ENCODE results near the gene CARD19.

The CARD19 gene

DNA sequence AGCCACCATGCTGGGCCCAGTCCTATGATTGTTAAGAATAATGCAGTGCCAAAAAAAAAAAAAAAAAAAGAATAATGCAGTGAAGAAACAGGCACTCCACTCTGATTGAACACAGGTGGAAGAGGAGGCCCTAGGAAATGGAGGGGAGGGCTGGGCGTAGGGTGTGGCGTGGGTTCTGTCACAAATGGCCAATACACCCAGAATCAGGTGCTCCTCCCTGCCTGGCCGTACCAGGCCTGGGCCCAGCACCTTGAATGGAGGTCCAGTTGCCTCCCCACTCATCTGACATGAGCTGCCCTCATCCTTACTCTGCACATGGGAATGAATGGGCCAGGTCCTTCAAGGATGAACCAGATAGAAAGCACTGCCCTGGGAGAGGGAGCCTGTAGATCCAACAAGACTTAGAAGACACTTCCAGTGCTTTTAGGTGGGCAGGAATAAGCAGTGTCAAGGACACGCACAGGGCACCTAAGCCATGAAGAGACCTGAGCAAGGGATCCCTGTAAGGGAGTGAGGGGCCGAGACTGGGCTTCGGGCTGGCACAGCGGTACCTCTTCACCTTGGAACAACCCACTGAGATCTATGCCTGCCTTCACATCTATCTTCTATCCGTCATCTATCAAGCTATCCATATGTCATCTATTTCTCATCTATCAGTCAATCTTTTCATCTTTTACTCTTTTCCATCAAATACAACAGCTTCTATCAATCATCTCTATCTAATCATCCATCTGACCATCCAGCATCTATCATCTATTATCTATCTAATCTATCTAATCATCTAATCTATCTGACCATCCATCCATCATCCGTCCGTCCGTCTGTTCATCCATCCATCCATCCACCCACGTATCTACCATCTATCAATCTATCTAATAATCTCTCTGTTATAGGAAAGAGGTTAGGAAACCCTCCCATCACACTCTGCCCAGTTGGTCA is 22.2 kb downstream of the CARD19 start:
- H3K4me3 ChIP-seq (ENCODE audit: low read depth, low read length) = no peak overlapping the region
- CTCF ChIA-PET = interaction anchor here (0.6 to 4.0 kb wide), 5 partner anchors 8 to 250 kb away, joined by 3 to 43 read pairs (median 3); no protein-coding TSS in a partner anchor
- POLR2A ChIA-PET = interaction anchor here (0.7 to 2.7 kb wide), 4 partner anchors 9 to 23 kb away, joined by 3 to 23 read pairs (median 6); partner anchors contain the start of gene NINJ1
- TF ChIP-seq ZNF426 (tag by site-specific recombination; IDR thresholded peaks at IDR 0.05) = no peak
- TF ChIP-seq ZNF366 (tag by site-specific recombination; conservative IDR thresholded peaks at IDR 0.05) = peak; percentile 70
- no peak for TF ChIP-seq ZNF629 (tag by site-specific recombination; IDR thresholded peaks at IDR 0.05)
- TF ChIP-seq ZNF433 (tag by site-specific recombination; IDR thresholded peaks at IDR 0.05; ENCODE audit: low read depth) = no peak
- no peak for TF ChIP-seq ZNF626 (tag by site-specific recombination; IDR thresholded peaks at IDR 0.05)
- no peak for TF ChIP-seq ZNF302 (tag by site-specific recombination; IDR thresholded peaks at IDR 0.05; ENCODE audit: low read depth)
- TF ChIP-seq ZNF48 (tag by site-specific recombination; IDR thresholded peaks at IDR 0.05) = no peak
- TF ChIP-seq ZNF529 (tag by site-specific recombination; IDR thresholded peaks at IDR 0.05; ENCODE audit: insufficient replicate concordance) = no peak
- TF ChIP-seq ZNF660 (tag by site-specific recombination; IDR thresholded peaks at IDR 0.05) = no peak
- TF ChIP-seq ZBTB21 (tag by site-specific recombination; IDR thresholded peaks at IDR 0.05) = no peak
- TF ChIP-seq ZNF624 (tag by site-specific recombination; IDR thresholded peaks at IDR 0.05) = no peak
- TF ChIP-seq PRDM1 (tag by site-specific recombination; IDR thresholded peaks at IDR 0.05) = no peak
- no peak for TF ChIP-seq BCL11A (tag by site-specific recombination; IDR thresholded peaks at IDR 0.05; ENCODE audit: low read depth)
- peak; percentile 46; the same call in 1 of the 2 replicates for TF ChIP-seq KLF1 (tag by site-specific recombination; IDR thresholded peaks at IDR 0.05)
- TF ChIP-seq ZBTB17 (tag by site-specific recombination; IDR thresholded peaks at IDR 0.05) = peak; percentile 50; the same call in 1 of the 2 replicates
- no peak for TF ChIP-seq ZFP41 (tag by site-specific recombination; IDR thresholded peaks at IDR 0.05; ENCODE audit: borderline replicate concordance)
- H3K9me3 ChIP-seq (ENCODE audit: control insufficient read depth, insufficient read depth, low read depth, low read length) = no peaks in the 10 kb centered on the region
- H3K27ac ChIP-seq (ENCODE audit: extremely low read depth, low read depth, low read length) = no peak overlapping the region
- peaks cover 3% of the 10 kb centered on the region; the same call in 1 of the 2 replicates for H3K4me1 ChIP-seq (ENCODE audit: control insufficient read depth, insufficient read depth, low read length)
- H3K36me3 ChIP-seq (ENCODE audit: control insufficient read depth in 2 of 2, insufficient read depth in 1 of 2, low read length in 2 of 2) = peaks cover 0 to 20% of the 10 kb centered on the region in 2 experiments; a peak in 1 of 3 replicates

DNA sequence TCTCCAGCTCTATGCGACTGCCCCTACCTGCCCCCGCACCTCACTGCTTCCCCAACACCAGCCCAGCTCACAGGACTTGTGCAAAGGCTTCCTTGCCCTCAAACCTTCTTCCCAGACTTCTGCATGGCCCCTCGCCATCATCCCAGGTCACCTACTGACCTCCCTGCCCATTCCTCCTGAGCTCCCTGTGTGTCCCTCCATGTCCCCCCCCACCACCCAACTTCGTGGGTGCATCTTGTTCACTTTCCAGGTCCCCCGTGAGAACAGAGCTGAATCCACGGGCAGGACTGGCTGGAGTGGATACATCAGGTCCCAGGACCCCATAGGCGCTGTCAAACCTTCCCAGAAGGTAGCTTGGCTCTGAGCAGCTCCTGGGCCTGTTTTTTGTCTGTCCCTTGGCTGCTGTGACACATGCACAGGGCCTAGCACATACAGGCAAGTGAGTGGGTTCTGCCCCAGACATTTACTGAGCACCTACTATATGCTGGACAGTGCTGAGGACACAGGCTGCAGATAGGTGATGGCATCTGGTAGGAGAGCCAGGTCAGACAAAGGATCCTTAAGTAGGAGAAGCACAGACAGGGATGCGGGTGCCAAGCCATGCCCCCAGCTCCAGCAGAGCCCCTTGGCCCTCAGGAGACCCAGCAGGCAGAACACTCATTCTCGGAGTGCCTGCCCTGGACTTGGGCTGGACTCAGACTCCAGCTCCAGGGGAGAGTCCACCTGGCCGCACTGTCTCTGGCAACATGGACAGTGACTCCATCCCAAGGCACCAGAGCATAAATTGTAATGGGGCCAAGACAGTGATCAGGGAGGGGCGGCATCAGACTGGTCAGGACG is 23.1 kb downstream of the CARD19 start:
- peaks cover 3% of the 10 kb centered on the region; the same call in 1 of the 2 replicates for H3K4me1 ChIP-seq (ENCODE audit: control insufficient read depth, insufficient read depth, low read length)
- no peak overlapping the region for H3K27ac ChIP-seq (ENCODE audit: extremely low read depth, low read depth, low read length)
- ChIA-PET CTCF (interaction anchor here (0.9 to 4.0 kb wide), 8 partner anchors 9 to 197 kb away, joined by 3 to 43 read pairs (median 4); partner anchors contain the start of gene NINJ1), POLR2A (interaction anchor here (0.7 to 2.7 kb wide), 6 partner anchors 8 to 334 kb away, joined by 3 to 23 read pairs (median 6); partner anchors contain the start of genes CARD19, FAM120AOS and NINJ1)
- no peak overlapping the region for H3K4me3 ChIP-seq (ENCODE audit: low read depth, low read length)
- TF ChIP-seq REPIN1 (tag by site-specific recombination; IDR thresholded peaks at IDR 0.05; ENCODE audit: low read depth) (no peak), ZNF664 (tag by site-specific recombination; IDR thresholded peaks at IDR 0.05) (peak; percentile 50; the same call in 1 of the 2 replicates)
- no peaks in the 10 kb centered on the region for H3K9me3 ChIP-seq (ENCODE audit: control insufficient read depth, insufficient read depth, low read depth, low read length)
- peaks cover 0 to 21% of the 10 kb centered on the region in 2 experiments; a peak in 1 of 3 replicates for H3K36me3 ChIP-seq (ENCODE audit: control insufficient read depth in 2 of 2, insufficient read depth in 1 of 2, low read length in 2 of 2)

DNA sequence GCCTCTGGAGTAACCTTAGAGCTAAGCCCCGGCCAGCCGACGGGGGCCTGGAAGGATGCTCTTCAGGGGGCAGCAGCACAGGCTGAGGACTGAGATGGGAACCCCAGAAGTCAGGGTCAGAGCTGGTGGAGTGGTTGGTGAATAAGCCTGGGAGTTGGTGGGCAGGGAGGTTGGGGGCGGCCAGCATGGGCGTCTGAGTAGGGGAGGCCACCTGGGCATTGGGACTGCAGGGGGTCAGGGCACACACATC is 23.6 kb downstream of the CARD19 start:
- TF ChIP-seq ZFHX2 (tag by site-specific recombination; conservative IDR thresholded peaks at IDR 0.05) (0 out of 2 replicates have a peak, but pooled peaks have one; percentile 31), EGR2 (tag by site-specific recombination; IDR thresholded peaks at IDR 0.05; ENCODE audit: low read depth) (0 out of 2 replicates have a peak, but pooled peaks have one; percentile 5), ZNF548 (tag by site-specific recombination; IDR thresholded peaks at IDR 0.05) (no peak)

More for the DNA sequence above, 23.6 kb downstream of the CARD19 start:
- ChIA-PET POLR2A (interaction anchor here (1.0 to 2.7 kb wide), 4 partner anchors 9 to 334 kb away, joined by 3 to 23 read pairs (median 8); partner anchors contain the start of genes CARD19, FAM120AOS and NINJ1), CTCF (interaction anchor here (0.9 to 4.0 kb wide), 7 partner anchors 10 to 197 kb away, joined by 3 to 43 read pairs (median 6); partner anchors contain the start of gene NINJ1)
- H3K4me1 ChIP-seq (ENCODE audit: control insufficient read depth, insufficient read depth, low read length) = peaks cover 3% of the 10 kb centered on the region; the same call in 1 of the 2 replicates
- no peaks in the 10 kb centered on the region for H3K9me3 ChIP-seq (ENCODE audit: control insufficient read depth, insufficient read depth, low read depth, low read length)
- H3K36me3 ChIP-seq (ENCODE audit: control insufficient read depth in 2 of 2, insufficient read depth in 1 of 2, low read length in 2 of 2) = peaks cover 0 to 24% of the 10 kb centered on the region in 2 experiments; a peak in 1 of 3 replicates
- H3K27ac ChIP-seq (ENCODE audit: extremely low read depth, low read depth, low read length) = no peak overlapping the region
- H3K4me3 ChIP-seq (ENCODE audit: low read depth, low read length) = no peak overlapping the region

Data from HEK293 (cell line).